Mesenchymal stem cell (in vitro differentiated cells and primary cell): Measurements from ENCODE around the gene C1QTNF8.

ENCODE experiments used
- DNase-seq: peaks from one replicate; pipeline ENCODE4 v3.0.0-alpha.2; 2013
- H2AFZ ChIP-seq: one replicate; pipeline ENCODE4 v1.6.1; 2013; ENCODE audit warnings: low read depth, mild to moderate bottlenecking, control low read depth, inconsistent platforms, low read length, moderate library complexity
- H2AK5ac ChIP-seq: 2 replicates; pipeline ENCODE4 v1.6.1; 2013; ENCODE audit warnings: low read length, moderate library complexity, mild to moderate bottlenecking, inconsistent platforms; ENCODE audit not compliant: severe bottlenecking
- H2BK120ac ChIP-seq: one replicate; pipeline ENCODE4 v1.6.1; 2013; ENCODE audit warnings: low read depth, mild to moderate bottlenecking, inconsistent platforms, low read length, moderate library complexity
- H2BK12ac ChIP-seq, 2 experiments: one replicate each; pipeline ENCODE4 v1.6.1; 2013; ENCODE audit warnings: inconsistent platforms in 2 of 2, low read length in 2 of 2, mild to moderate bottlenecking in 2 of 2, moderate library complexity in 2 of 2, control low read depth in 1 of 2
- H2BK15ac ChIP-seq: one replicate; pipeline ENCODE4 v1.6.1; 2013; ENCODE audit warnings: mild to moderate bottlenecking, low read depth, inconsistent platforms; ENCODE audit not compliant: poor library complexity, severe bottlenecking
- H2BK5ac ChIP-seq: 2 replicates; pipeline ENCODE4 v1.6.1; 2013; ENCODE audit warnings: low read depth, mild to moderate bottlenecking, low read length, control low read depth, inconsistent platforms; ENCODE audit not compliant: poor library complexity, severe bottlenecking
- H3K14ac ChIP-seq, 2 experiments: one replicate each; pipeline ENCODE4 v1.6.1; 2013; ENCODE audit warnings: inconsistent platforms in 2 of 2, low read length in 2 of 2, control low read depth in 1 of 2, mild to moderate bottlenecking in 1 of 2, moderate library complexity in 1 of 2
- H3K18ac ChIP-seq, 2 experiments: one replicate each; pipeline ENCODE4 v1.6.1; 2013; ENCODE audit warnings: inconsistent platforms in 2 of 2, low read length in 2 of 2, control low read depth in 1 of 2, low read depth in 1 of 2, mild to moderate bottlenecking in 1 of 2
- H3K23ac ChIP-seq, 2 experiments: one replicate each; pipeline ENCODE4 v1.6.1; 2013; ENCODE audit warnings: inconsistent platforms in 2 of 2, low read length in 2 of 2, mild to moderate bottlenecking in 2 of 2, moderate library complexity in 2 of 2, control low read depth in 1 of 2
- H3K27ac ChIP-seq: 2 replicates; pipeline ENCODE4 v1.5.1; 2013; ENCODE audit warnings: mild to moderate bottlenecking, moderate library complexity, low read length, control low read depth, inconsistent platforms; ENCODE audit not compliant: poor library complexity, severe bottlenecking
- H3K27me3 ChIP-seq, 2 experiments: 2 replicates each; pipeline versions ENCODE4 v1.6.1 to v1.7.0; 2013; ENCODE audit warnings: low read length in 2 of 2, mild to moderate bottlenecking in 2 of 2, moderate library complexity in 2 of 2, control low read depth in 1 of 2, inconsistent platforms in 1 of 2; ENCODE audit not compliant: control insufficient read depth in 1 of 2, insufficient read depth in 1 of 2
- H3K36me3 ChIP-seq, 2 experiments: 2 replicates each; pipeline versions ENCODE4 v1.6.1 to v1.7.0; 2013; ENCODE audit warnings: low read length in 2 of 2, control low read depth in 1 of 2, inconsistent platforms in 1 of 2, low read depth in 1 of 2, mild to moderate bottlenecking in 1 of 2; ENCODE audit not compliant: insufficient read depth in 2 of 2, control insufficient read depth in 1 of 2
- H3K4ac ChIP-seq, 2 experiments: one replicate each; pipeline ENCODE4 v1.6.1; 2013; ENCODE audit warnings: inconsistent platforms in 2 of 2, low read length in 2 of 2, mild to moderate bottlenecking in 2 of 2, moderate library complexity in 2 of 2, control low read depth in 1 of 2, low read depth in 1 of 2
- H3K4me1 ChIP-seq: 2 replicates; pipeline ENCODE4 v1.6.1; 2013; ENCODE audit warnings: low read depth, low read length, control low read depth; ENCODE audit not compliant: control insufficient read depth, insufficient read depth
- H3K4me2 ChIP-seq: 2 replicates; pipeline ENCODE4 v1.6.1; 2013; ENCODE audit warnings: low read length, mild to moderate bottlenecking, inconsistent platforms; ENCODE audit not compliant: poor library complexity, severe bottlenecking
- H3K4me3 ChIP-seq, 2 experiments: 2 replicates each; pipeline versions ENCODE4 v1.5.1 to v1.7.0; 2013; ENCODE audit warnings: low read length in 2 of 2, mild to moderate bottlenecking in 2 of 2, control low read depth in 1 of 2, low read depth in 1 of 2; ENCODE audit not compliant: insufficient read depth in 1 of 2
- H3K79me1 ChIP-seq: replicated peaks from 2 replicates; pipeline ENCODE4 v1.6.1; 2013; ENCODE audit warnings: mild to moderate bottlenecking, control low read depth, low read length, inconsistent platforms; ENCODE audit not compliant: poor library complexity, severe bottlenecking
- H3K9ac ChIP-seq: 2 replicates; pipeline ENCODE4 v1.7.0; 2013; ENCODE audit warnings: mild to moderate bottlenecking, low read length, moderate library complexity
- H3K9me3 ChIP-seq: 2 replicates; pipeline ENCODE4 v1.7.0; 2013; ENCODE audit warnings: mild to moderate bottlenecking, low read length; ENCODE audit not compliant: control insufficient read depth
- H4K8ac ChIP-seq: one replicate; pipeline ENCODE4 v1.6.1; 2013; ENCODE audit warnings: inconsistent platforms, mild to moderate bottlenecking, low read length, moderate library complexity
- H4K91ac ChIP-seq: one replicate; pipeline ENCODE4 v1.6.1; 2013; ENCODE audit warnings: mild to moderate bottlenecking, low read length, inconsistent platforms
- WGBS: methylation state at CpG from one replicate; pipeline ENCODE4 v1.1.7; 2013; ENCODE audit warnings: mixed read lengths; 5-methylcytosine and 5-hydroxymethylcytosine counted together

C1QTNF8 gene

DNA sequence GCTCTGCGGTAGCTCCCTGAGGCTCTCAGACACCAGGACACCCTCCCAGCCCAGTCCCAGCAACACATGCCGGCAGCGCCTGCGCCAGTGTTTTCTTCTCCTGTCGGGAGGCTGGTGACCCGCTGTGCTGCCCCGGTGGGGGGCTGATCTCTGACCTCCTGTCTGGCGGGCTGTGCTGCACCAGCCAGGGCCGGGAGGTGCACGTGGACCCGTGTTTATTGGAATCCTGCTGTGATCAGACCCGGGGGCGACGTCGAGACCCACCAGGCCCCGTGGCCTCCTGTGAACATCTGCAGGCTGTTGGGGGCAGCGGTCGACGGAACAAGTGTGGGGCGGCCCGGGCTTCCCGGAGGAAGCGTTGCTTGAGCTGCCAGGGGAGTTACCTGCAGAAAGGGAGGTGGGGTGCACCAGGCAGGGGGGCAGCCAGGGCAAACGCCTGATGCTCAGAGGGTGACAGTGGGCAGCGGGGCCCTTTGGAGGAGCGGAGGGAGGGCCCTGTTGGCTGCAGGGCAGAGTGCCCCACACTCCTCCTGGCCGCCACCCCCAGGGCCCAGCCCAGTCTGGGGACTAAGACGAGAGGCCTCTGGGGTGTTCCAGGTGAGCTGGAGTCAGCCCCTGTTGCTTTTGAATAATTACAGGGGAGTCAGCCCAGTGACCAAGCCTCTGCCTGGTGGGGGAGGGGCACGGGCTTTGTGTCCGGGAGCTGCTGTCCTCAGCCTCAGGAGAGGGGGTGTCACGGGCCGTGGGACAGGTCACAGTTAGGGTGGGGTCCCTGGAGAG, 25.8 kb downstream of the C1QTNF8 start:
- H3K4ac ChIP-seq: no peak overlapping the region
- H2AK5ac ChIP-seq: no peak overlapping the region

GRCh38 chr16:1069154-1069553, 26.9 kb downstream of the C1QTNF8 start:
- no peak overlapping the region for H2AK5ac ChIP-seq
- H3K4me3 ChIP-seq: no peak overlapping the region
- H3K27me3 ChIP-seq: peaks cover 58 to 82% of the 10 kb centered on the region in 2 experiments
- H3K27ac ChIP-seq: no peak overlapping the region
- no peak overlapping the region for H3K9ac ChIP-seq
- no peak overlapping the region for H2AFZ ChIP-seq
- peaks cover 7% of the 10 kb centered on the region for H3K4me1 ChIP-seq
- H3K4ac ChIP-seq: no peak overlapping the region
- no peak overlapping the region for H2BK5ac ChIP-seq
- H3K79me1 ChIP-seq: no peaks in the 10 kb centered on the region
- H2BK15ac ChIP-seq: peak overlapping the region; percentile 52
- no peak overlapping the region for H3K18ac ChIP-seq
- no peak overlapping the region for H2BK12ac ChIP-seq
- no peak for DNase-seq
- no peak overlapping the region for H4K8ac ChIP-seq
- no peak overlapping the region for H3K23ac ChIP-seq
- no peak overlapping the region for H3K4me2 ChIP-seq
- no peaks in the 10 kb centered on the region for H3K9me3 ChIP-seq
- no peak overlapping the region for H2BK120ac ChIP-seq
- no peak overlapping the region for H4K91ac ChIP-seq
- WGBS: 84% methylated on average over 7 of the region's 7 CpGs
- no peak overlapping the region for H3K14ac ChIP-seq
- no peaks in the 10 kb centered on the region for H3K36me3 ChIP-seq

More for the DNA sequence above, 25.8 kb downstream of the C1QTNF8 start:
- no peak for DNase-seq
- no peaks in the 10 kb centered on the region for H3K36me3 ChIP-seq
- H3K9me3 ChIP-seq: no peaks in the 10 kb centered on the region
- H2BK12ac ChIP-seq: no peak overlapping the region
- H3K79me1 ChIP-seq: no peaks in the 10 kb centered on the region
- no peak overlapping the region for H2AFZ ChIP-seq
- no peak overlapping the region for H4K8ac ChIP-seq
- H2BK5ac ChIP-seq: no peak overlapping the region
- H3K4me2 ChIP-seq: no peak overlapping the region
- H3K27ac ChIP-seq: no peak overlapping the region
- H3K4me1 ChIP-seq: peaks cover 7% of the 10 kb centered on the region
- H2BK120ac ChIP-seq: no peak overlapping the region
- H3K14ac ChIP-seq: no peak overlapping the region
- 54% methylated on average over 32 of the region's 32 CpGs for WGBS
- peaks cover 66 to 78% of the 10 kb centered on the region in 2 experiments for H3K27me3 ChIP-seq
- no peak overlapping the region for H2BK15ac ChIP-seq
- H3K4me3 ChIP-seq: no peak overlapping the region
- no peak overlapping the region for H3K23ac ChIP-seq
- H3K18ac ChIP-seq: no peak overlapping the region
- no peak overlapping the region for H4K91ac ChIP-seq
- H3K9ac ChIP-seq: no peak overlapping the region

GRCh38 chr16:1068451-1068850, 27.6 kb downstream of the C1QTNF8 start:
- Histone ChIP-seq H2AFZ (no peak overlapping the region), H3K9me3 (no peaks in the 10 kb centered on the region), H3K14ac (no peak overlapping the region), H3K4ac (no peak overlapping the region), H2BK12ac (no peak overlapping the region), H3K36me3 (no peaks in the 10 kb centered on the region), H2BK120ac (no peak overlapping the region), H3K4me3 (no peak overlapping the region), H2BK5ac (no peak overlapping the region), H4K91ac (no peak overlapping the region), H3K4me2 (no peak overlapping the region), H3K9ac (no peak overlapping the region), H3K27ac (no peak overlapping the region), H3K4me1 (peaks cover 7% of the 10 kb centered on the region), H4K8ac (no peak overlapping the region), H3K23ac (no peak overlapping the region), H3K27me3 (peaks cover 51 to 77% of the 10 kb centered on the region in 2 experiments), H2AK5ac (no peak overlapping the region), H2BK15ac (no peak overlapping the region), H3K18ac (no peak overlapping the region), H3K79me1 (no peaks in the 10 kb centered on the region)
- 80% methylated on average over 18 of the region's 18 CpGs for WGBS
- DNase-seq: no peak

- no peak overlapping the region for H2BK12ac ChIP-seq
- no peaks in the 10 kb centered on the region for H3K36me3 ChIP-seq
- H3K27ac ChIP-seq: no peak overlapping the region
- no peak overlapping the region for H3K4me3 ChIP-seq
- H3K27me3 ChIP-seq: peaks cover 45 to 74% of the 10 kb centered on the region in 2 experiments
- no peak overlapping the region for H2AFZ ChIP-seq
- WGBS: 81% methylated on average over 15 of the region's 15 CpGs
- no peaks in the 10 kb centered on the region for H3K9me3 ChIP-seq
- peaks cover 7% of the 10 kb centered on the region for H3K4me1 ChIP-seq
- H3K23ac ChIP-seq: no peak overlapping the region
- no peak overlapping the region for H3K4me2 ChIP-seq
- no peak overlapping the region for H3K18ac ChIP-seq
- H2BK5ac ChIP-seq: no peak overlapping the region
- DNase-seq: no peak
- no peak overlapping the region for H3K4ac ChIP-seq
- no peak overlapping the region for H4K8ac ChIP-seq
- no peak overlapping the region for H2BK120ac ChIP-seq
- H2AK5ac ChIP-seq: no peak overlapping the region
- H3K9ac ChIP-seq: no peak overlapping the region
- H3K79me1 ChIP-seq: no peaks in the 10 kb centered on the region
- H4K91ac ChIP-seq: no peak overlapping the region
- no peak overlapping the region for H2BK15ac ChIP-seq
- H3K14ac ChIP-seq: no peak overlapping the region
These were observed 28.4 kb downstream of the C1QTNF8 start for GRCh38 chr16:1067629-1068028.
